Stimulated activated CD4-positive, alpha-beta T cell treated with anti-CD3 and anti-CD28 coated beads, Interleukin-15, amount 100 ng/mL, for 1 hour (primary cell): ENCODE measurements around the gene DLG2.

Source experiments
- DNase-seq, 2 donors: peaks; one replicate each; pipeline ENCODE4 v3.0.0-alpha.2; 2020; ENCODE audit warnings: low read depth in 1 of 2, low spot score in 1 of 2

DLG2 gene

DNA sequence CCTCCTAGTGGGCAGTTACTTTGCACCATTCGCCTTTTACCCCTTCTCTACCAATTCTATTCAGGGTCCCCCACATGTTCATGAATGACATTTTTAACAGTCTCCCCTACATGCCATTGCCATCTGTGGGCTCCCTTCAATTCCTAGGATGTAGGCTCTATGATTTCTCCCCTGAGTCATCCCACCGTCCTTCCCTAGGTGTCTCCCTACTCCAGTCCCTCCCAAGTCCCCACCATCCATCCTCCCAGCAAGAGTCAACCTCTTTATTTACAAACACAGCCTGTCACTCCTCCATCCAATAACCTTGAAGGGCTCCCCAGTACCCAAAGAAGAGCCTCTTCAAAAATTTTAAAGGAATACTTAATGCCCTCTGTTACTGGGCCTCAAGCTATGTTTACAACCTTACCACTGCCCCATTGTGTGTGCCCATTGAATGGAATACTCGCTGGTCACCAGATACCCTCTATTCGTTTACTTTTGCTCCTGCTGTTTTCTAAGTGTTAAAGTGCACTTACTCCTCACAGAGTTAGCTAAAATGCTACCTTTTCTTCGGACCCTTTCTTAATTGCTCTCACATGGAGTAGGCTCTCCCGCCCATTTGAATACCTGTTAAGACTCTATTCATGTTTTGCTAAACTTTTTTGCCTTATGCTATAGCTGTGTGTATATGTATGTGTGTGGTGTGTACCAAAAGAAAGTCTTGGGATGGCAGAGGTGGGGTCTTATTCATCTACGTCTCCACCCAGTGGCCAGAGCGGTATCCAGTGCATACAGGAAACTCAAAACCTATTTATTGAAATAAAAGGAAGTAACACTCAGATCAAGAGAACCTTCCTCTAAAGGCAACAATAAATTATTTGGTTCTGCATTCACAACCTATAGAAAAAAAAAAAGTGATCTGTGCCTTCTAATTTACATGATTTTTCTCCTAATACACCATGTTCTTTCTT, 2105.2 kb downstream of the DLG2 start:
- DNase-seq = no peak

DNA sequence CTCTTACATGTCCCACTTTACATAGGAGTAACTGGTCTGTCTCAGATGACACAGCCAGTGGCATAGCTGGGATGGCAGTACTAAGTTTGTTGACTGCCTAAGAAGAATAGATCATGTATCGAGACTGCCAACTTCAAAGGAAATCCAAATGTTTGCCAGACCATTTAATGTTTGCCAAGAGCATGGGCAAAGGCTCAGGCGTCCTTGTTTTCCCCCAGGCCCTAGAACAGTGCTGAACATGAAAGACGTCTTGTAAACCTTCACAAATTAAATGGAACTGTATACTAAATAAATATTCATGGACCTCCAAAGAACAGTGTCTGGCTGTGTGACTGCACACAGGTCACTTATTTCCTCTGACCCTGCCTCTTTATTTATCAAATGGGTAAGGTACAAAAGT, 2106.3 kb downstream of the DLG2 start:
- no peak for DNase-seq

DNA sequence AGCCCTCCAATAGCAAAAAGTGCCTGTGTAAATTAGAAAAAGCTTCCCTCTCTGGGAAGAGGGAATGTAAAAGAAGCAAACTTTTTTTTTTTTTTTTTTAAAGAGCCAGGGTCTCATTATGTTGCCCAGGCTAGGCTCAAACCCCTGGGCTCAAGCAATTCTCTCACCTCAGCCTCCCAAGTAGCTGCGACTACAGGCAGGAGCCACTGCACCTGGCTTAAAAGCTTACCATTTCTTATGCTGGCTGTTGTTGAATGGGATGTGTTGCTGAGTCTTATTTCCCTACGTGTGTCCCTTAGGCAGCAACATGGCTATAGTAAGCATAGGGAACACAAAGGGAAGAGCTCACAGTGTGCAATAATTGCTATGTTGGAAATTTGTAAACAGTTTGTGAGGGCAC, 2115.5 kb downstream of the DLG2 start:
- no peak for DNase-seq

DNA sequence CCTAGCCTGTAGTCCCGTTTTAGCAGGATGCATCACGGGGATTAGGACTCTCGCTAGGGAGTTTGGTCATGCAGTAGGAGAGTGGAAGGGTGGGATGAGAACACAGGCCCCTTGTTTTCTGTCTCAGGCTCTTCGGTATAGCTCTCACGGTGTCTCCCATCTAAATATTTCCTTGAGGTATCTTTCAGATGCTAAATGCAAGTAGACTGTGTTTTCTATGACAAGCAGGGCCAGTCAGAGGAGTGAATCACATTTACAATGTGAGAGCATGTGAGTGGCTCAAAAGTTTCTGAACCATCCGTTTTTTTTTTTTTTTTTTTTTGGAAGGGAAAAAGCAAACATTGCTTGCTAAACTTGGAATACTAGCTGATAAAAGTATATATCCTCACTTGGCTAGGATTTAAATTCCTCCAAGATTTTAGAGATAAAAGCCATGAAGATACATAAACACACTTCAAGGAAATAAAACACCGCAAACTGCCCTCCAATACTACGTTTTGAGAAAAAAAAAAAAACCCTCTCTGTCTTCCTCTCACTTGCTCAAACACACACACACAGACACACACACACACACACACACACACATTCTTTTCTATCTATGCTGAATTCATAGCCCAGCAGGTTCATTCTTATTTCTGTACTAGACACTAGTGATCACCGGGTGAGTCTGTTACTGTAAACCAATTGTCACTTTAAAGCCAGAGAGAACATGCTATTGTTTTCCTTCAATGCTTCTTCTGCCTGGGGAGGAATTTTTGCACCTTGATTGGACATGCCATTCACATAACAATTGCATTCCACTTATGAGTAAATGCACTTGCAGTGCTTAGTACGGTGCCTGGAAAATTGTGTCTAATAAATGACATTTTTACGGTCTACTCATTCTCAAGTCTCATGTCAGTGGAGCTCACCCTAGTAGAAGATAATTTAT, 2116.3 kb downstream of the DLG2 start:
- DNase-seq = no peak

DNA sequence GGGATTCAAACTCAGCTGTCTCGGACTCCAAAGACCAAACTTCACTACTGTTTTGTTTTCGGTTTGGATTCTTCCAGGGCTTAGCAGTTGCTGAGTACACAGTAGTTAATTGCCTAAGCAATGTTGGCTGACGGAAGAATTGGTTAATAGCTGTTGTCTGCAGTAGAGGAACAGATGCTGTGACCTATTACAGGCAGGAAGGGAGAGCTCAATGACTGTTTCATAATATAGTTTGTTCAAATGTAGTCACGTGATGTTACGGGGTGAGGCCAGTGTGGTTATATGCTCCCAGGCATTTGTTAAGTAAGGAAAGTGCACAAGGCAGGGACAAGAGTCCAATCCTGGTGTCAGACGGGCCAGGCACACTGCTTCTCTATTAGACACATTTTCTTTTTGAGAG, 2118.3 kb downstream of the DLG2 start:
- DNase-seq = no peak

DNA sequence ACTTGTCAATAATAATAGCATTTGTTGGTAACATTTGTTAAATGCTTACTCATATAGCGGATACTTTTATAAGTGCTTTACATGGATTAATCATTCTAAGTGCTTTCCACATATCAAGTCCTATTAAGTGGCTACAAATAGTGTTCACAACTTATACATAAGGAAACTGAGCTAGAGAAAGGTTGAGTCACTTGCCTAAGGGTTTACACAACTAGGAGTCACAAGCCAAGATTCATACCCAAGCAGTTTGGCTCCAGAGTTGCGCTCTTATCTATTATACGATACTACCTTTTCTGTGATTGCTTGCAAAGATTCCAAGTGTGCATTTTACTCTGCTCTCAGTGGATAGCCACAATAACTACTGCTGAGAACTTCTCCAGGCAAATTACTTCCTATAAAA, 2125.1 kb downstream of the DLG2 start:
- DNase-seq = no peak

DNA sequence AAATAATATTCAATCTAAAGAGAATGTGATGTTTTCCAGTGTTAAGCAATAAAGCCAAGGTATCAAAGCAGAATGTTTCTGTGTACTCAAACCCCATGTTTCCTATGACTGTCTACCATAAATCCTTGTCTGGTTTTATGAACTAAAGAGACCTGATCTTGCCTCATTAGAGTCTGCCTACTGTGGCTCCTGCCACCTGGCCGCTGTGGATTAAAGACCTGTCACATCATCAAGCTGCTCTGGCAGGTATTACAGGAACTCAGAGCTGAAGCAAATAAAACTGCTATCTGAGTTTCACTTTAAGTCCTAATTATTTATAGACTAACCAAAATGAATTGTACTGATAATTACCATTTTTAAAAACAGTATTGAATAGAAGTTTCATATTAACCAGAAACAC, 2133.2 kb downstream of the DLG2 start:
- DNase-seq = no peak

DNA sequence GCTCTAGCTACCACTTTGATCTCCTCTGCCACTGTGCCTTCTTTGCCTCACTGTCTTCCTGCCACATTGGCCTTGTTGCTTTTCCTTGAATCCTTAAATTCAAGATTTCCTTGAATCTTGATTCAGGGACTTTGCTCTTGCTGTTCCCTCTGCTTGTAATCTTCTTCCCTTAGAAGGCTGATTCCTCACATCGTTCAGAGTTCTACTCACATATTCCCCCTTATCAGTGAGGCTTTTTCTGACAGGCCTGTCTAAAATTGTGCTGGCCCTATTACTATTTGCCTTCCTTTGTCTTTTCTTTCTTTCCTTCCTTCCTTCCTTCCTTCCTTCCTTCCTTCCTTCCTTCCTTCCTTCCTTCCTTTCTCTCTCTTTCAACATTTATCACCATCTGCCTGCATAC, 2134.1 kb downstream of the DLG2 start:
- DNase-seq = no peak

DNA sequence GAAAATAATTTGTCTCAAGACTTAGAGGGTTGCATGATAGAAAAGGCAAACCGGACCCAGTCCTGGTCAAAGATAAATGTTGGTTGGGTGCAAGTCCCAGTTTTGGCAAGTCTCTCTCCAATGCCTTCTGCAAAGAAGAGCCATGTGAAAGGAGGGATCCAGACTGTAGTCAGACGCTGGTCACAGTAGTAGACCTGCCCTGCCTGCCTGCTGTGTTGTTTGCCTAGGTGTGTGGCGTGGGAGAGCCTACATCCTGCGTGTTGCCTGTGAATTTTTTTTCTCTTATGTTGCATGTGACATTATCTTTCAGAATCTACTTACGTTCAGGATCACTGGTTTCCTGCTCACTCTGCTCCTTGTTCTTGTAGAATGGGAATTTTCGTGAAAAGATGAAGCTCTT, 2143.3 kb downstream of the DLG2 start:
- no peak for DNase-seq

DNA sequence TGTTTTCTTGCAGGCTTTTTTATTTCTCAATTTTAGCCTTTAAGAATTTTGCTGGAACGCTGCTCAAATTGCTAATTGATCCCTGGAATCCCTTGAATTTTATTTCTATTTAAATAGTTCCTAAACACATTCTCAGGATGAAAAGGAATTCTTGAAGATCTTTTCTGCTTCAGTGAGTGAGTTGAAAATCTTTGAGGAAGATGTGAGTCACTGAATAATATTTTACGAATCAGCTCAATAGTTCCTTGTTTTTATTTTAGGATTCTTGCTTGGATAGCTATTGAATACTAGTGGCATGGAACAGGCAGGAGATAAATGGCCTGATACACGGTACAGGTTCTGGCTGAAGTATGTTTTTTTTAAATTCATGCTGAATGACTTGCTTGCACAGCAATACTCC, 2146.3 kb downstream of the DLG2 start:
- no peak for DNase-seq

DNA sequence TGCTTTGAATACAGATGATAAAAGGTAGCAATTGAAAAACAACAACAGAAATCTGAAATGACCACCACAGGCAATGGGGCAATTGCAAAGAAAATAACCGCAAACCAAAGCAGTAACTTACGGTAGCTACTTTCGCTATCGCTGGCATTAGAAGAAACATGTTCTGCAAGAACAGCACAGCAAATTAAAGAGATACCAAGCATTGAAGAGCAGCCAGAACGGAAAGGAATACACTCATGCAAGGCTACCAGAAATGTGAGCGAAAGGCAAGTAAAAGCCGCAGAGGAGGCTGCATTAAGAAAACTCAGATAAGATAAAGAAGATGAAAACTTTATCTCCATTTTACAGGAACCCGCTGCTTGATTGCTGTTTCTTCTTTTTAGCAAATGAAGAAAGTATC, 2146.9 kb downstream of the DLG2 start:
- no peak for DNase-seq

DNA sequence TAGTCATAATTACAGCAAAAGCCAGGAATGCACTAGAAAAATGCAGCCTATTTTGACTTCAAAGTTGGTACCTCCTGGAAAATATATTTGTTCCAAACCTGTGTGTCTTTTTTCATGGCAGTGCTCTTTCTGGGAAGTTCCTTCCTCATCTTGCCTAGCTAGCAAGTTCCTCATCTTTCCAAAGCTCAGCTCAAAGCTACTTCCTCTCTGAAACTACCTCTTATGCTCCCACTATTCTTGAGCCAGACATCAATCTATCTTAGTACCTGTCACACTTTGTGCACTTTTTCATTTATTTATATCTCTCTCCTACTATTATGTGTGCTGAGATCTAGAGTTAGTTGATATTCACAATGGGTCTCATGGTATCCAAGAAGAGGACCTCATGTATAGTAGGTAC, 2149.4 kb downstream of the DLG2 start:
- no peak for DNase-seq

DNA sequence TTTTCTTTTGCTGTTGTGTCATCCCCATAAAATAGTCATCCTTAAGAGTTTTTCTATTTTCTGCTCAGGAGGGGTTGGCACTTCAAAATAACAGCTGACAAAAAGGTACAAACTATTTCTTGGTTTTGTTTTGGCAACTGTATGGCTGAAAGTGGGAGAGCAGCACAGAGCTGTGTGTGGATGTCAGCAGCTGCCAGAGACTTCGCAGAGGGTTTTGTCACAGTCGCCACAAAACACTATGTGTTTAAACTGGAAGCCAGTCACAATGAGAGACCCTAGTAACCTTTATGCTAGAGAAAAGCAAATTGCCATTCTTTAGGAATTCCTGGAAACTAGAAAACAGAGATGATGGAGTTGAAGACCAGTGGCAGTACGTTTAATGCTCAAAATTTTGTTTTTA, 2151.4 kb downstream of the DLG2 start:
- no peak for DNase-seq

DNA sequence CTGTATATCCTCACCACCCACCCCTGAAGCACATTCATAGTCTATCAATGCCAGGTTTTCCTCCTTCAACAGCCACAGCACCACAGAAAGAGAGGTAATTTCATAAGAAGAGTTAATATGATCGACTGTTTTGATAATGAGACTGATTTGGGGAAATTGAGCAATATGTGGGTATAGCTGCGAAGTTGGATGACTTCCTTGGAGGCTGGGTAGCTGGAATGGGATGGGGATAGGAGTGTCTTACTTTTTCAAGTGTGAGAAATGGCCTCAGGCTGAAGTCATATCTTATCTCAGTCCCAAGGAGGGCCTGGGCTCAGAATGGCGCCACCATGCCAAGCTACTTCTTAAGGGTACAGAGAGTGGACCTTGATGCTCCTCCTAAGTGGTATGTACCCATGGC, 2153.4 kb downstream of the DLG2 start:
- DNase-seq = no peak

DNA sequence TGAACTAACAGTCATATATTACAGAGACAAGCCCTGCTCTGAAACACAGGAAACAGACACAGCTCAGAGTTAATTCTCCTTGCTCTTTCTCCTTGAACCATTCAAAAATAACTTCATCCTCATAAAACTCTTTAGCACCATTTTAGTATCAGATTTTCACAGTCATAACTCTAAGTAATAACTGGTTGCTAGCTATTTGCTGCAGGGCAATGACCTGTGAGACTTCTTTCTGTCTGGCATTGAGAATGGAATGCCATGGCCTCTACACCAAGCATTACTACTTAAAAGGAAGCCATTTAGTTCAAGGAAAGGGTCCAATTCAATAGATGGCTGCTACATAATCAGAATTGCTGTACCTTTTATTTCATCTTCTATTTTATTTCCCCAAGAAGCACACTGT, 2154.3 kb downstream of the DLG2 start:
- no peak for DNase-seq

DNA sequence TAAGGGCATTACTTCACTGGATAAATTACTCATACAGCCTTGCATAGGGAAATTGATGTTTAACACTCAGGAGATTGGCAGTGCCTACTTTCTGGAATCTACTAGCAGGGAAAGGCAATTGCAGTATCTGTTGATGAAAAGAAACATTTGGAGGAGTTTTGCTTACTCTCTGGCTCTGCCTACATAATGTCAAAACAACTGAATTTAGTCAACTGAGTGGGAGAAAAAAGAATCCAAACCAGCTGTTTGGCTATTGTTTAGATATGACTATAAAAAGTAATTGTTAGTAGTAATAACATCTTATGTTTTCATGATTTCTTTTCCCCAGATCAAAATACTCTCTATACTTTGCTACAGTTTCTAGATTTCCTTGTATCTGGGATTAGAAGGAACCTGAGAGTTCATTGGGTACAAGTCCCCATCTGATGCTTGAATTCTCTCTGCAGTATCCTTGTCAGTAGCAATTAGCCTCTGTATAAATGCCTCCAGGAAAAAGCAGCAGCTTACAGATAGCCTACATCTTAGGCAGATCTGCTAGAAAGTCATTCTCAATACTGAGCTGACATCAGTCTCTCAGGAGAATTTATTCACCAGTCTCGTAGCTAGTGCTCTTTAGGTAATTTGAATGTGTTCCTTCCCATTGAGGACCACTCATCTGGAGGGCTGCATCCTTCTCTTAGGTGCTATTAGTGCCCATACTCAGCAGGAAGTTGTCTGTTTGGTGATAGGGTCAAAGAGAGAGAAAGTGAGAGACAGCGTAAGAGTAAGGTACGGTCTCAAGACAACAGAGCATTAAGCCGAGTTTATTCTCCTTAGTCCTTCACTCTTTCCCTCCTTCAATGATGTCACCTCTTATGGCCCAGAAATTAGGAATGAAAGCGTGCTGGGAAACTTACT, 2155.1 kb downstream of the DLG2 start:
- no peak for DNase-seq

DNA sequence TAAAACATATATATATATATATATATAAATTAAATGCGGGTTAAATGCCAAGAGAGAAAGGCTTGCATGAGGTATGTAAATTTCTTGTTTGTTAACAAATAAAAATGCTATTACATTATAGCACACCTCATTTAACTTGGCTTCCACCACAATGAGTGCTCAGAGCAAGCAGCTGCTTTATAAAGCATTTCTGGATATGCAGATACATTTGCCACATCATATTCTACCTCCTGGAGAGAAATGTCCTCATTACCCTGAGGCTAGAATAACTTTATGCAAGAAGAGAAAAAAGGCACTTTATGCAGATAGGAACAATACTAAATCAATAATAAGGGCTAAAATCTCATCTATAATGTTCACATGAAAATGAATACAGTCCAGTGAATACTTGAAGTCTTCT, 2159.3 kb downstream of the DLG2 start:
- DNase-seq = no peak

DNA sequence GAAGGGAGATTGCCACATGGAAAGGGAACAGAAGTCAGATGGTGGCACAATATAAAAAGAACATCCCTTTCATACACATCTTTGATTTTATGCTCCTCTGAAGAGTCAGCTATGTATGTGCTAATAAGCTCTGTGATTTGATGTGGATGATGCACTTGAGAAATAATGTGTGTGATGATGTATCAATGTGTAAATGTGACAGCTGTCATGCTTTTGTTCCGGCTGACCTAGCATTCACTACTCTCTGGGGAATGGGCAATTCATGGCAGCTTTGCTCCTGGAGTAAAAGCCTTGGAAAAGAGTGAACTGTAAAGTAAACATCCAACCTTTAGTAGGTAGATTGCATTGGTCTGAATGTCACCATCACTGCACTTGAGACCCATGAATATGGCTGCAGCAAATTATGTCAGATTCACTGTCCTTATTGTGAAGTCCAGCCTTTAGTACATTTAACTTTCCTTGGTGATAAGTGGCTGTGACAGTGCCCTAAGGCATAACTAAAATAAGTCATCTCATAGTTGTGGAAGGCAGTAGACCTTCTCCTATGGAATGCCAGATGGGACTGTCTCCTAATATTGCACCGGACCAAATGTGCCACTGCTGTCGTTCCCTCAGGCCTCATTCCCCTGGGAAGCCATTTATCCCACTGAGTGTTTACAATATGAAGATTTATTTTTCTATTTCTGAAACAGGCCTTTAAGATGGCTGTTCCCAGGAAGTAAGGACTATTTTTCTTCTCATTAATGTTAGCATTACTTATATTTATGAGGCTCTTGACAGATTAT, 2162.8 kb downstream of the DLG2 start:
- no peak for DNase-seq

DNA sequence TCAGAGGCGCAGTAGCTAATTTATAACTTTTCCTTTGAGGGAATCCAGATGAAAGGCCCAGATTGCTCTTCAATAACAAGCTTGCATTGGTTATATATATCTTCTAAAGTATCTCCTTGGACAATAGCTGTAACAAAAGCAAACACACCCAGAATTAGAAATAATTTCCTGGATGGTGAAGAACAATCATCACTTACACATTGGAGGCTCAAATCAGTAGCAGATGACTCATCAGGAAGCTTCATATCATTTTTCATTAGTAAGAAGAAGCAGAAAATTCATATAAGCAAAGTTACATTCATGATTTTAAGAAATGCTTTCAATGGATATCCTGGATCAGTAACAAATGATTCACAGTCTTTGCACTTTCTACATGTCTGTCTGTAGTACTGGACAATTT, 2167.3 kb downstream of the DLG2 start:
- DNase-seq = no peak

DNA sequence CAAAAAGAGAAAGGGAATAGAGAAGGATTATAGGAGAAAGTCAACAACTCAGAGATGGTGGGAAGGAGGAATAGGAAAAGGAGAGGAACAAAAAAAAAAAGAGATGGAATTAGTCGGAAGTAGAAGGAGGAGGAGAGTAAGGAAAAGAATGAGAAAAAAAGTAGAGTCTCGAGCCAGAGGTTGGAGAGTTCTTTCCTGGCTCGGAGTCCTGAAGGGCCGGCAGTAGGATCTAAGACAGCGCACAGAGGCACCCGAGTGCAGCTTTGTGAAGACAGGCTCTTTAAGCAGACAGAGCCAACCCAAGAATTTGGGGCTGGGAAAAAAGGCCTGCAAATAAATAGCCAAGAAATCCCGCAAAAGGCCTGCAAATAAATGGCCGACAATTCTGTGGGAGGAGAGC, 2170.6 kb downstream of the DLG2 start:
- no peak for DNase-seq
